SK-N-SH treated with all-trans-retinoic acid at 6 μM for 48 hours (cell line): Measurements from ENCODE around the gene FAM53A.

Source experiments
- CSDC2 ChIP-seq: fragments of 250-450 bp; sonication (Bioruptor Pico); IDR thresholded peaks from 2 replicates; pipeline ENCODE4 v1.5.0; 2020; ENCODE audit warnings: mild to moderate bottlenecking, moderate library complexity
- GLIS3 ChIP-seq: fragments of 250-450 bp; sonication (Bioruptor Pico); IDR thresholded peaks from 2 replicates; pipeline ENCODE4 v1.5.0; 2020; ENCODE audit warnings: mild to moderate bottlenecking, moderate library complexity
- PATZ1 ChIP-seq: fragments of 250-450 bp; sonication (Bioruptor Pico); IDR thresholded peaks from 2 replicates; pipeline ENCODE4 v1.8.0; 2020; ENCODE audit warnings: mild to moderate bottlenecking, moderate library complexity, borderline replicate concordance
- POU6F1 ChIP-seq: fragments of 250-450 bp; sonication (Bioruptor Pico); IDR thresholded peaks from 2 replicates; pipeline ENCODE4 v1.8.0; 2021; ENCODE audit warnings: low read depth, mild to moderate bottlenecking, moderate library complexity, borderline replicate concordance
- RARB ChIP-seq: fragments of 250-450 bp; sonication (Bioruptor Pico); IDR thresholded peaks from 2 replicates; pipeline ENCODE4 v1.8.0; 2021; ENCODE audit warnings: mild to moderate bottlenecking, moderate library complexity
- SNAI2 ChIP-seq: fragments of 250-450 bp; sonication (Bioruptor Pico); IDR thresholded peaks from 2 replicates; pipeline ENCODE4 v1.5.0; 2020; ENCODE audit warnings: mild to moderate bottlenecking, moderate library complexity
- ZC3H10 ChIP-seq: fragments of 250-450 bp; sonication (Bioruptor Pico); IDR thresholded peaks from 2 replicates; pipeline ENCODE4 v1.5.1; 2021; ENCODE audit warnings: mild to moderate bottlenecking, moderate library complexity
- TF ChIP-seq, protein P1 (sequence below): fragments of 250-450 bp; sonication (Bioruptor Pico); IDR thresholded peaks from 2 replicates; pipeline ENCODE4 v1.5.1; 2021; ENCODE audit warnings: mild to moderate bottlenecking, moderate library complexity
- TF ChIP-seq, protein P2 (sequence below): fragments of 250-450 bp; sonication (Bioruptor Pico); IDR thresholded peaks from 2 replicates; pipeline ENCODE4 v1.5.1; 2020; ENCODE audit warnings: low read depth, mild to moderate bottlenecking, moderate library complexity

- TF ChIP-seq ZC3H10 (CRISPR knock-in tag): no peak
- TF ChIP-seq CSDC2: no peak
- no peak for TF ChIP-seq GLIS3 (CRISPR knock-in tag)
- TF ChIP-seq, protein P1, sequence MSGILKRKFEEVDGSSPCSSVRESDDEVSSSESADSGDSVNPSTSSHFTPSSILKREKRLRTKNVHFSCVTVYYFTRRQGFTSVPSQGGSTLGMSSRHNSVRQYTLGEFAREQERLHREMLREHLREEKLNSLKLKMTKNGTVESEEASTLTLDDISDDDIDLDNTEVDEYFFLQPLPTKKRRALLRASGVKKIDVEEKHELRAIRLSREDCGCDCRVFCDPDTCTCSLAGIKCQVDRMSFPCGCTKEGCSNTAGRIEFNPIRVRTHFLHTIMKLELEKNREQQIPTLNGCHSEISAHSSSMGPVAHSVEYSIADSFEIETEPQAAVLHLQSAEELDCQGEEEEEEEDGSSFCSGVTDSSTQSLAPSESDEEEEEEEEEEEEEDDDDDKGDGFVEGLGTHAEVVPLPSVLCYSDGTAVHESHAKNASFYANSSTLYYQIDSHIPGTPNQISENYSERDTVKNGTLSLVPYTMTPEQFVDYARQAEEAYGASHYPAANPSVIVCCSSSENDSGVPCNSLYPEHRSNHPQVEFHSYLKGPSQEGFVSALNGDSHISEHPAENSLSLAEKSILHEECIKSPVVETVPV (CRISPR knock-in tag): no peak
- no peak for TF ChIP-seq SNAI2 (CRISPR knock-in tag)
- TF ChIP-seq PATZ1: no peak
- TF ChIP-seq POU6F1 (CRISPR knock-in tag): no peak
- TF ChIP-seq, protein P2, sequence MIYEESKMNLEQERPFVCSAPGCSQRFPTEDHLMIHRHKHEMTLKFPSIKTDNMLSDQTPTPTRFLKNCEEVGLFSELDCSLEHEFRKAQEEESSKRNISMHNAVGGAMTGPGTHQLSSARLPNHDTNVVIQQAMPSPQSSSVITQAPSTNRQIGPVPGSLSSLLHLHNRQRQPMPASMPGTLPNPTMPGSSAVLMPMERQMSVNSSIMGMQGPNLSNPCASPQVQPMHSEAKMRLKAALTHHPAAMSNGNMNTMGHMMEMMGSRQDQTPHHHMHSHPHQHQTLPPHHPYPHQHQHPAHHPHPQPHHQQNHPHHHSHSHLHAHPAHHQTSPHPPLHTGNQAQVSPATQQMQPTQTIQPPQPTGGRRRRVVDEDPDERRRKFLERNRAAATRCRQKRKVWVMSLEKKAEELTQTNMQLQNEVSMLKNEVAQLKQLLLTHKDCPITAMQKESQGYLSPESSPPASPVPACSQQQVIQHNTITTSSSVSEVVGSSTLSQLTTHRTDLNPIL (CRISPR knock-in tag): no peak
- TF ChIP-seq RARB: no peak
These were observed 37.4 kb downstream of the FAM53A start for GRCh38 chr4:1646690-1647089.
